AG04449 (cell line): Measurements from ENCODE around the gene NR2F6.
A peak's percentile ranks its signal among the peaks of the same experiment; 100 is the strongest.

Experiments
- CTCF ChIA-PET: fragments of 350-600 bp; formaldehyde crosslinking; extraction: SDS; loops from one replicate; lab custom pipeline; 2021; ENCODE audit warnings: antibody characterized with exemption; lab: Yijun Ruan, JAX
- POLR2A ChIA-PET: fragments of 400-600, 350-600 bp; formaldehyde crosslinking; extraction: SDS; loops from one replicate; lab custom pipeline; 2020; ENCODE audit warnings: antibody characterized with exemption, inconsistent platforms; lab: Yijun Ruan, JAX
- DNase-seq: peaks from one replicate; pipeline ENCODE4 v3.0.0-alpha.2; 2010; ENCODE audit warnings: low read depth, low spot score
- H3K4me3 ChIP-seq: 2 replicates; pipeline ENCODE4 v1.5.1; 2011; ENCODE audit warnings: low read depth, mild to moderate bottlenecking, control low read depth, low read length
- TF ChIP-seq, protein P1 (sequence below): IDR thresholded peaks from one replicate; pipeline ENCODE4 v1.5.1; 2011; ENCODE audit warnings: mild to moderate bottlenecking, moderate library complexity, low read length, control low read depth, inconsistent platforms; ENCODE audit not compliant: insufficient read depth; ENCODE audit errors: missing control alignments

NR2F6 gene

DNA sequence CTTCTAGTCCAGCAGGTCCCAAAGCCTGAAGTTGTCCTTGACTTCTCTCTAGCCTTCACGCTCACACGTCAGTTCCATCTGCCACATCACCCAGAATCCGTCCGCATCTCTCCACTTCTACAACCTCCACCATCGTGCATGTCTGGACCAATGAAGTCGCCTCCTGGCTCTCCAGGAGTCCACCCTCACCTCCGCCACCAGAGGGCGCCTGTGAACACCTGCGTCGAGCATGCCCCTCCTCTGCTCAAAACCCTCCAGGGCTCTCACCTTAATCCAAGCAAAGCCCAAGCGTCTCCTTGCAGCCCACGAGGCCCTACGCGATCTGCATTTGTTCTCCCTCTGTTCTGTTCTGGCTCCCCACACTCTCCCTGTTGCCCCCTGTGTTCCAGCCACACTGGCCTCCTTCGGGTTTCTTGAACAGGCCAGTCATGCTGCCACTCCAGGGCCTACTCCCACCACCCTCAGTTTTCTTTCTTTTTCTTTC, 15.2 kb upstream of the NR2F6 start:
- no peak for DNase-seq

DNA sequence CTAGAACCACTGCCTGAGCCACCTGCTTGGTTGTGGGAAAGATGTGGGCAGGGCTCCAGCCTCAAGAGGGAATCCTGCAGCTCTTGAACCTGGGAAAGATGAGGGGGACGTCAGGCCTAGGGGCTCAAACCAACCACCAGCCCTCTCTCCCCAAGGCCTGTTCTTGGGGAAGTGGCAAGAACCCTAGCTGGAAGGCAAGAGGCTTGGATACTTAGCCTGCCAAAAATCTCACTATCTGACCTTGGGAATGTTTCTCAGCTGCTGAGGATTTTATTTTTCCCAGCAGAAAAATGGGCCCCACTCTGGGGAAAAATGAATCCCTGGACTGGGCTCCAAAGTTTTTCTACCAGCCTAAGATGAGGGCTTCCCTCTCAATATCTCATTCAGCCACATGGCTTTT, 14.2 kb upstream of the NR2F6 start:
- DNase-seq: no peak
- TF ChIP-seq, protein P1, sequence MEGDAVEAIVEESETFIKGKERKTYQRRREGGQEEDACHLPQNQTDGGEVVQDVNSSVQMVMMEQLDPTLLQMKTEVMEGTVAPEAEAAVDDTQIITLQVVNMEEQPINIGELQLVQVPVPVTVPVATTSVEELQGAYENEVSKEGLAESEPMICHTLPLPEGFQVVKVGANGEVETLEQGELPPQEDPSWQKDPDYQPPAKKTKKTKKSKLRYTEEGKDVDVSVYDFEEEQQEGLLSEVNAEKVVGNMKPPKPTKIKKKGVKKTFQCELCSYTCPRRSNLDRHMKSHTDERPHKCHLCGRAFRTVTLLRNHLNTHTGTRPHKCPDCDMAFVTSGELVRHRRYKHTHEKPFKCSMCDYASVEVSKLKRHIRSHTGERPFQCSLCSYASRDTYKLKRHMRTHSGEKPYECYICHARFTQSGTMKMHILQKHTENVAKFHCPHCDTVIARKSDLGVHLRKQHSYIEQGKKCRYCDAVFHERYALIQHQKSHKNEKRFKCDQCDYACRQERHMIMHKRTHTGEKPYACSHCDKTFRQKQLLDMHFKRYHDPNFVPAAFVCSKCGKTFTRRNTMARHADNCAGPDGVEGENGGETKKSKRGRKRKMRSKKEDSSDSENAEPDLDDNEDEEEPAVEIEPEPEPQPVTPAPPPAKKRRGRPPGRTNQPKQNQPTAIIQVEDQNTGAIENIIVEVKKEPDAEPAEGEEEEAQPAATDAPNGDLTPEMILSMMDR: no peak
- ChIA-PET POLR2A (no interaction called here), CTCF (interaction anchor here (0.7 to 3.5 kb wide), 22 partner anchors 8 to 596 kb away, joined by 3 to 33 read pairs (median 4); partner anchors contain the start of genes ANO8, MYO9B and OCEL1)
- no peak overlapping the region for H3K4me3 ChIP-seq

More for the DNA sequence above, 15.2 kb upstream of the NR2F6 start:
- POLR2A ChIA-PET: no interaction called here
- CTCF ChIA-PET: interaction anchor here (0.7 to 3.5 kb wide), 22 partner anchors 9 to 595 kb away, joined by 3 to 33 read pairs (median 3); partner anchors contain the start of genes MYO9B and OCEL1
- H3K4me3 ChIP-seq: no peak overlapping the region
- TF ChIP-seq, protein P1: peak; percentile 92

DNA sequence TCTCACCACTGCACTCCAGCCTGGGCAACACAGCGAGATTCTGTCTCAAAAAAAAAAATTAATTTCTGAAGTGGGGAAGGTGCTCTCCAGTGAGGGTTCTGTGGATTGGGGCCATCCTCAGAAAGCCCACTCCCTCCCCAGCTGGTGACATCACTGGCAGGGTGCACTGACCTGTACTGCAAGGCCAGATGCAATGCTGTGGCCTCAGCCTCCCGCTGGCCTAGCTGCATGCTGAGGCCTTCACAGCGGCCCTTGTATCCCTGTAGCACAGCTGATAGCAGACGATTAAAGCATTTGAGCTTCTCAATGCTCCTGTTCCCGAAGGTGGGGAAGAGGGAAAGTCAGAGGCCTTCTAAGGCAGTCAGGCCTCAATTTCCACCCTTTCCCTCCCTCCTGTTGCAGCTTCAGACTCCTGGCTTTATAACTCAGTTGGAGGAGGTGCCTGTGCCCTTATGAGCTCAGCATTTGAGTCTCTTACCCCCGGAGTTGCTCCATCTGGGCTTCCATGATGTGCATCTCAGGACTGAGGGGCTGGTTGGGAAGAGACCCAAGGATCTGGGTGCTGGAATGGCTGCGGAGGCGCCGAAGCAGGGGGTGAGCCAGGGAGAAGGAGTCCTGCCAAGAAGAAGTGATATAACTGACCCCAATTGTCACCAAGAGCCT, 13.5 kb upstream of the NR2F6 start:
- TF ChIP-seq, protein P1: no peak
- H3K4me3 ChIP-seq: no peak overlapping the region
- POLR2A ChIA-PET: interaction anchor here (0.7 kb wide), 1 partner anchor 122 kb away, joined by 4 read pairs; no protein-coding TSS in a partner anchor
- DNase-seq: no peak
- CTCF ChIA-PET: interaction anchor here (1.2 to 3.5 kb wide), 10 partner anchors 10 to 206 kb away, joined by 5 to 33 read pairs (median 6); partner anchors contain the start of genes ANO8 and MYO9B

DNA sequence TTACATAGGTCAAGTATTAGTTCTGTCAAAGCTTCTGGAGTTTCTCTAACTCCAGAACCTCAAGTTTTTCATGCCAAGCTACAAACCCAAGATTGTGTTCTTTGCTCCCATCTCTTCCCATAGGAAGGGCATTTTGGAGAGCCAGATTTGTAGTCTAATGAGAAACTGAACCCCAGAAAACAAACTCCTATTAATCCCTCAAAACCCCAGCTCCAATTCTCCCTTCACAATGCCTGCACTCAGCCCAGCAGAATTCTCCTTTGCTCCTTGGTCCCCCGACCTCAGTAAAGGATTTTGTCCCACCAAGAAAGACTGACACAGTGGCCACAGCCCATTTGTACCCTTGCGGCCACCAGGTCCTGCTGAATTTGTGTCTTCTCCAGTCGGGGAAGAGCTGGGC, 10.4 kb upstream of the NR2F6 start:
- no peak for DNase-seq
- TF ChIP-seq, protein P1: no peak
- ChIA-PET POLR2A (no interaction called here), CTCF (interaction anchor here (1.1 kb wide), 1 partner anchor 26 kb away, joined by 3 read pairs; no protein-coding TSS in a partner anchor)
- H3K4me3 ChIP-seq: no peak overlapping the region

DNA sequence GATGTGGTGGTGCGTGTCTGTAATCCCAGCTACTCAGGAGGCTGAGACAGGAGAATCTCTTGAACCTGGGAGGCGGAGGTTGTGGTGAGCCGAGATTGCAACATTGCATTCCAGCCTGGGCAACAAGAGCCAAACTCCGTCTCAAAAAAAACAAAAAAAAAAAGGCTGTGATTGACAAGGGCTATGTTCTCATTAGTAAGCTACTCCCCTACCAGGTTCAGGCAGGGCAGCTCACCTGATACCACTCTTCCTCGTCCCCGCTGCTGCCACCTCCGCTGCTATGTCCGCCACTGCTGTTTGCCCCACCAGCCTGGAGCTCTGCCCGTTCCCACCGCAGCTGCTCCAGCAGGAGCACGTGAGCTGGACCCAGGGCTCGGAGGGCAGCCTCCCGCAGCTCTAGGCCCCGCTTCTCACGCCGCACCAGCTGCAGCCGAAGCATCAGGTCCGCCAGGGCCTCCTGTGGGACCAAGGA, 9.5 kb upstream of the NR2F6 start:
- ChIA-PET CTCF (interaction anchor here (0.6 to 1.2 kb wide), 5 partner anchors 9 to 604 kb away, joined by 3 to 8 read pairs (median 3); partner anchors contain the start of gene USHBP1), POLR2A (interaction anchor here (1.0 kb wide), 1 partner anchor 10 kb away, joined by 3 read pairs; no protein-coding TSS in a partner anchor)
- TF ChIP-seq, protein P1: no peak
- H3K4me3 ChIP-seq: no peak overlapping the region
- DNase-seq: no peak

DNA sequence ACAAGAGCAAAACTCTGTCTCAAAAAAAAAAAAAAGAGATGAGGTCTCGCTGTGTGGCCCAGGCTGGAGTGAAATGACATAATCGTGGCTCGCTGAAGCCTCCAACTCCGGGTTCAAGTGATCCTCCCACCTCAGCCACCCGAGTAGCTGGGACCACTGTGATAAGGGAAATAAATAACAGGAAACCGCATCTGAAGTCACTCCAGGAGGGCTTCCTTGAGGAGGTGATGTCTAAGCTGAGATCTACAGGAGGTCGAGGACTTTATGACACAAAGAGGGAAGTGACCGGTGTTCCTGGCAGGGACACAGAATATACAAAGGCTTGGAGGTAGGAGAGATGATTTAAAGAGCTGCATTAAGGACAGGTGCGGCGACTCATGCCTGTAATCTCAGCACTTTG, 8.9 kb upstream of the NR2F6 start:
- ChIA-PET POLR2A (interaction anchor here (1.0 kb wide), 1 partner anchor 10 kb away, joined by 3 read pairs; no protein-coding TSS in a partner anchor), CTCF (interaction anchor here (0.9 to 1.2 kb wide), 2 partner anchors 9 to 11 kb away, joined by 4 to 8 read pairs; partner anchors contain the start of gene USHBP1)
- no peak for DNase-seq
- no peak overlapping the region for H3K4me3 ChIP-seq
- TF ChIP-seq, protein P1: no peak
